GM12872 (cell line): Measurements from ENCODE around the gene EXOC1.

ENCODE experiments used
- CTCF ChIP-seq: IDR thresholded peaks from 3 replicates; pipeline ENCODE4 v1.5.1; 2011; ENCODE audit warnings: low read depth, mild to moderate bottlenecking, low read length, moderate library complexity; ENCODE audit not compliant: insufficient read depth

The EXOC1 gene

GRCh38 chr4:55874831-55875230 lies 21.4 kb downstream of the EXOC1 start:
- TF ChIP-seq CTCF: no peak

- no peak for TF ChIP-seq CTCF
Measured at GRCh38 chr4:55876387-55876786, 22.9 kb downstream of the EXOC1 start.

- no peak for TF ChIP-seq CTCF
Measured at GRCh38 chr4:55879224-55879623, 25.8 kb downstream of the EXOC1 start.

GRCh38 chr4:55880652-55881280 lies 27.3 kb downstream of the EXOC1 start:
- no peak for TF ChIP-seq CTCF

GRCh38 chr4:55884093-55884850 lies 30.8 kb downstream of the EXOC1 start:
- TF ChIP-seq CTCF: no peak

GRCh38 chr4:55884851-55885219 lies 31.4 kb downstream of the EXOC1 start:
- no peak for TF ChIP-seq CTCF

GRCh38 chr4:55887594-55887993 lies 34.1 kb downstream of the EXOC1 start:
- no peak for TF ChIP-seq CTCF
